ENCODE measurements around the gene CADPS. TPM values are rescaled to one million over a fixed set of nuclear protein-coding genes. Genes with fewer than 3 reads are reported as not detected.

Gene CADPS
- total and polyA plus RNA-seq, 8 donors: 16.1 to 112 (median 26.0) TPM

- intact Hi-C loops (cut with DNase I): no loop called here
- Histone ChIP-seq H3K27me3 (no peaks in the 10 kb centered on the region), H3K36me3 (no peaks in the 10 kb centered on the region), H3K9me3 (no peaks in the 10 kb centered on the region), H3K4me3 (no peak overlapping the region), H3K4me1 (no peaks in the 10 kb centered on the region), H3K27ac (no peak overlapping the region)
- ATAC-seq (no peak), DNase-seq (no peak), FAIRE-seq (no peak)
- WGBS, 2 donors: 54 to 64% methylated on average over 3 of the region's 3 CpGs
- TF ChIP-seq CTCF (IDR thresholded peaks at IDR 0.05): no peak
Measured at GRCh38 chr3:62355703-62356102, 519.5 kb downstream of the CADPS start.
